Retina (tissue), 1 donor: Measurements from ENCODE around the gene CDH4.

Experiments
- DNase-seq: peaks from one replicate; pipeline ENCODE4 v3.0.0-alpha.2; 2016

CDH4 gene

GRCh38 chr20:61683721-61684120 lies 431.7 kb downstream of the CDH4 start:
- no peak for DNase-seq

- DNase-seq: no peak
Measured at GRCh38 chr20:61684136-61684535, 432.1 kb downstream of the CDH4 start.

- no peak for DNase-seq
Measured at GRCh38 chr20:61684583-61685235, 432.6 kb downstream of the CDH4 start.

GRCh38 chr20:61685462-61685861 lies 433.4 kb downstream of the CDH4 start:
- DNase-seq: no peak

- no peak for DNase-seq
Measured at GRCh38 chr20:61686051-61686936, 434.2 kb downstream of the CDH4 start.

GRCh38 chr20:61688411-61688810 lies 436.4 kb downstream of the CDH4 start:
- DNase-seq: no peak

- no peak for DNase-seq
Measured at GRCh38 chr20:61690150-61690549, 438.1 kb downstream of the CDH4 start.

- no peak for DNase-seq
Measured at GRCh38 chr20:61690993-61691838, 439.2 kb downstream of the CDH4 start.

- no peak for DNase-seq
Measured at GRCh38 chr20:61691978-61692377, 439.9 kb downstream of the CDH4 start.

GRCh38 chr20:61692479-61692878 lies 440.4 kb downstream of the CDH4 start:
- DNase-seq: no peak

GRCh38 chr20:61693055-61693600 lies 441.1 kb downstream of the CDH4 start:
- no peak for DNase-seq

- peak; percentile 50 for DNase-seq
Measured at GRCh38 chr20:61694682-61695081, 442.6 kb downstream of the CDH4 start.

GRCh38 chr20:61695741-61696140 lies 443.7 kb downstream of the CDH4 start:
- DNase-seq: no peak

GRCh38 chr20:61696181-61696735 lies 444.2 kb downstream of the CDH4 start:
- no peak for DNase-seq

GRCh38 chr20:61697666-61698597 lies 445.9 kb downstream of the CDH4 start:
- DNase-seq: no peak

- DNase-seq: no peak
Measured at GRCh38 chr20:61698598-61699494, 446.8 kb downstream of the CDH4 start.

GRCh38 chr20:61699495-61700374 lies 447.7 kb downstream of the CDH4 start:
- peak; percentile 66 for DNase-seq

GRCh38 chr20:61700595-61701140 lies 448.6 kb downstream of the CDH4 start:
- DNase-seq: no peak

- no peak for DNase-seq
Measured at GRCh38 chr20:61701401-61701800, 449.3 kb downstream of the CDH4 start.
